Progenitor cell of endocrine pancreas (in vitro differentiated cells): Measurements from ENCODE around the gene SSH2. TPM values are rescaled to one million over a fixed set of nuclear protein-coding genes. Genes with fewer than 3 reads are reported as not detected.
"Not testable (repeated sequence)": the region's sequence is repeated elsewhere in the genome, so short reads cannot be mapped to it uniquely, and the experiment has no call there.

Experiments used
- DNase-seq: peaks from one replicate; pipeline ENCODE4 v3.0.0; 2021; ENCODE audit warnings: low spot score; ENCODE audit not compliant: unreplicated experiment
- H3K27ac Mint-ChIP-seq: 2 replicates; pipeline ENCODE4 v1.8.0; 2021; ENCODE audit warnings: mild to moderate bottlenecking, moderate library complexity, mixed read lengths
- H3K27me3 Mint-ChIP-seq: 2 replicates; pipeline ENCODE4 v1.8.0; 2021; ENCODE audit warnings: mixed read lengths
- H3K36me3 Mint-ChIP-seq: 2 replicates; pipeline ENCODE4 v1.8.0; 2022; ENCODE audit warnings: mixed read lengths; ENCODE audit not compliant: insufficient read depth
- H3K4me1 Mint-ChIP-seq: 2 replicates; pipeline ENCODE4 v1.8.0; 2021; ENCODE audit warnings: low read depth, mixed read lengths
- H3K4me3 Mint-ChIP-seq: 2 replicates; pipeline ENCODE4 v1.8.0; 2021; ENCODE audit warnings: low read depth, mild to moderate bottlenecking, moderate library complexity, mixed read lengths
- H3K9me3 Mint-ChIP-seq: 2 replicates; pipeline ENCODE4 v1.8.0; 2021; ENCODE audit warnings: low read depth, mixed read lengths
- total RNA-seq: library from RNA; stranded (reverse); gene quantifications from 2 replicates; pipeline ENCODE4 v1.2.1, GENCODE V29; 2021
- TF ChIP-seq, protein P1 (sequence below): fragments of 200-600 bp; sonication (generic); IDR thresholded peaks from one replicate; pipeline ENCODE4 v1.5.0; 2021; ENCODE audit warnings: antibody characterized with exemption, mild to moderate bottlenecking; ENCODE audit not compliant: unreplicated experiment

SSH2 gene
- total RNA-seq, 1 donor from 2014 or later: 20.7 TPM

GRCh38 chr17:29659155-29659554, 270.9 kb downstream of the SSH2 start:
- H3K27ac Mint-ChIP-seq: no peak overlapping the region
- DNase-seq: no peak
- peaks cover 3% of the 10 kb centered on the region for H3K9me3 Mint-ChIP-seq
- TF ChIP-seq, protein P1, sequence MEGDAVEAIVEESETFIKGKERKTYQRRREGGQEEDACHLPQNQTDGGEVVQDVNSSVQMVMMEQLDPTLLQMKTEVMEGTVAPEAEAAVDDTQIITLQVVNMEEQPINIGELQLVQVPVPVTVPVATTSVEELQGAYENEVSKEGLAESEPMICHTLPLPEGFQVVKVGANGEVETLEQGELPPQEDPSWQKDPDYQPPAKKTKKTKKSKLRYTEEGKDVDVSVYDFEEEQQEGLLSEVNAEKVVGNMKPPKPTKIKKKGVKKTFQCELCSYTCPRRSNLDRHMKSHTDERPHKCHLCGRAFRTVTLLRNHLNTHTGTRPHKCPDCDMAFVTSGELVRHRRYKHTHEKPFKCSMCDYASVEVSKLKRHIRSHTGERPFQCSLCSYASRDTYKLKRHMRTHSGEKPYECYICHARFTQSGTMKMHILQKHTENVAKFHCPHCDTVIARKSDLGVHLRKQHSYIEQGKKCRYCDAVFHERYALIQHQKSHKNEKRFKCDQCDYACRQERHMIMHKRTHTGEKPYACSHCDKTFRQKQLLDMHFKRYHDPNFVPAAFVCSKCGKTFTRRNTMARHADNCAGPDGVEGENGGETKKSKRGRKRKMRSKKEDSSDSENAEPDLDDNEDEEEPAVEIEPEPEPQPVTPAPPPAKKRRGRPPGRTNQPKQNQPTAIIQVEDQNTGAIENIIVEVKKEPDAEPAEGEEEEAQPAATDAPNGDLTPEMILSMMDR: no peak
- H3K4me1 Mint-ChIP-seq: peaks cover 7% of the 10 kb centered on the region
- H3K36me3 Mint-ChIP-seq: peaks cover 4% of the 10 kb centered on the region
- no peak overlapping the region for H3K4me3 Mint-ChIP-seq
- H3K27me3 Mint-ChIP-seq: no peaks in the 10 kb centered on the region

DNA sequence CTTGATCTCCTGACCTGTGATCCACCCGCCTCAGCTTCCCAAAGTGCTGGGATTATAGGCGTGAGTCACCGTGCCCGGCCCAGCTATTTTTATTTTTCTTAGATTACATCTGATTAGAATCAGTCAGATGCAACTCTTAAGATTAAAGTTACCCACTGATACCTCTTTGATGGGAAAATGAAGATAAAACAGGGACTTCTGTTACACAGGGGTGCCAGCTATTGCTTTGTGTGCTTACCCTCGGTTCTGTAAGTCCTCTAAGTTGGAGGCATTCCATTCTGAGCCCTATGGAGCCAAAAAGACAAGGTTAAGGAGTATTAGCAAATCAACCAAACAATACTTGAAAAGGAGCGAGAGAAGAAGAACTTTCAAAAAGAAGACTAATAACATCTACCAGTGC, 274.7 kb downstream of the SSH2 start:
- TF ChIP-seq, protein P1: no peak
- DNase-seq: no peak
- H3K27ac Mint-ChIP-seq: no peak overlapping the region
- H3K36me3 Mint-ChIP-seq: peaks cover 2% of the 10 kb centered on the region
- no peaks in the 10 kb centered on the region for H3K27me3 Mint-ChIP-seq
- no peaks in the 10 kb centered on the region for H3K9me3 Mint-ChIP-seq
- H3K4me3 Mint-ChIP-seq: no peak overlapping the region
- H3K4me1 Mint-ChIP-seq: peaks cover 3% of the 10 kb centered on the region

- Mint-ChIP-seq H3K36me3 (peaks cover 3% of the 10 kb centered on the region), H3K4me1 (peaks cover 3% of the 10 kb centered on the region)
- TF ChIP-seq, protein P1: no peak
Observed at GRCh38 chr17:29653995-29654714, 275.9 kb downstream of the SSH2 start.

DNA sequence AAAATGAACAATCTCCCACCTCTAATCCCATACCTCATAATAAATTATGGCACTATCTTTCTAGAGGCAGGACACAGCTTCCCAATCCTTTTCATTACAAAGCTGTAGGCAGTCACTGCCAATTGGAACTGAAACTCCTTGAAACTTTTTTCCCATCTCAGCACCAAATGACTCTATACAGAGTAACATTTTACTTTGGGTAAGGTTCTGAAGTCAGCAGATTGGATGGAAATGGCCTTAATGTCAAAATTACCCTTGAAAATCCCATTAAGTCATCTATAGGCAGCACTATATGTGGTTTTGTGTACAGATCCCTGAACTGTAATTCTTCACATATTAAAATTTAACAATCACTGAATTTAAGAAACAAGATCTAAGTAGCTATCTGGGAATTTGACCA, 277.1 kb downstream of the SSH2 start:
- TF ChIP-seq, protein P1: no peak
- H3K27me3 Mint-ChIP-seq: no peaks in the 10 kb centered on the region

More at GRCh38 chr17:29653995-29654714, 275.9 kb downstream of the SSH2 start:
- Mint-ChIP-seq H3K27ac (no peak overlapping the region), H3K4me3 (no peak overlapping the region), H3K9me3 (no peaks in the 10 kb centered on the region), H3K27me3 (no peaks in the 10 kb centered on the region)
- no peak for DNase-seq

DNA sequence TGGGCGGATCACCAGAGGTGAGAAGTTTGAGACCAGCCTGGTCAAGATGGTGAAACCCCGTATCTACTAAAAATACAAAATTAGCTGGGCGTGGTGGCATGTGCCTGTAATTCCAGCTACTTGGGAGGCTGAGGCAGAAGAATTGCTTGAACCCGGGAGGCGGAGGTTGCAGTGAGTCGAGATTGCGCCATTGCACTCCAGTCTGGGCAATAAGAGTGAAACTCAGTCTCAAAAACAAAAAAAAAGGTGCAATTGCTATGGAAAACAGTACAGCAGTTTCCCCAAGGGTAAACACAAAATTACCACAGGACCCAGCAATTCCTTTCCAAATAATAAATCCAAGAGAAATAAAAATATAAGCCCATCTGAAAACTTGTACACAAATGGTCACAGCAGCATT, 278.1 kb downstream of the SSH2 start:
- not testable (repeated sequence) for H3K27ac Mint-ChIP-seq

More for the DNA sequence above, 277.1 kb downstream of the SSH2 start:
- Mint-ChIP-seq H3K9me3 (no peaks in the 10 kb centered on the region), H3K4me3 (no peak overlapping the region), H3K27ac (no peak overlapping the region), H3K36me3 (peaks cover 6% of the 10 kb centered on the region), H3K4me1 (peaks cover 3% of the 10 kb centered on the region)
- no peak for DNase-seq

GRCh38 chr17:29650396-29650795, 279.6 kb downstream of the SSH2 start:
- H3K27me3 Mint-ChIP-seq: no peaks in the 10 kb centered on the region
- no peak for DNase-seq
- H3K27ac Mint-ChIP-seq: no peak overlapping the region
- TF ChIP-seq, protein P1: no peak
- H3K4me1 Mint-ChIP-seq: peaks cover 3% of the 10 kb centered on the region
- no peaks in the 10 kb centered on the region for H3K9me3 Mint-ChIP-seq
- H3K4me3 Mint-ChIP-seq: no peak overlapping the region
- peaks cover 6% of the 10 kb centered on the region for H3K36me3 Mint-ChIP-seq

More for the DNA sequence above, 278.1 kb downstream of the SSH2 start:
- H3K4me3 Mint-ChIP-seq, DNase-seq, H3K36me3 Mint-ChIP-seq, H3K27me3 Mint-ChIP-seq, H3K9me3 Mint-ChIP-seq, H3K4me1 Mint-ChIP-seq: not testable (repeated sequence)
